Lung (tissue), 12 donors: ENCODE results near the gene ABHD12. TPM values are rescaled to one million over a fixed set of nuclear protein-coding genes. Genes with fewer than 3 reads are reported as not detected.

Experiments
- ATAC-seq: fragments of 200-7000 bp; cut with Tn5 transposase; one replicate; pipeline ENCODE4 v1.9.1; 2020; ENCODE audit warnings: moderate number of reproducible peaks; ENCODE audit not compliant: insufficient read depth, low FRiP score
- DNase-seq, 3 donors: peaks; one replicate each; pipeline ENCODE4 v3.0.0-alpha.2; 2013 to 2017
- H3K27ac ChIP-seq, 2 donors: one replicate each; pipeline ENCODE4 v1.5.1; 2013; ENCODE audit warnings: mild to moderate bottlenecking in 2 of 2, moderate library complexity in 2 of 2, control low read depth in 1 of 2, inconsistent platforms in 1 of 2, low read depth in 1 of 2, low read length in 1 of 2
- H3K27me3 ChIP-seq, 3 donors: one replicate each; pipeline ENCODE4 v1.5.1; 2013; ENCODE audit warnings: low read length in 2 of 3; ENCODE audit not compliant: control insufficient read depth in 3 of 3, insufficient read depth in 3 of 3
- H3K36me3 ChIP-seq, 4 donors: one replicate each; pipeline ENCODE4 v1.5.1; 2013; ENCODE audit warnings: low read length in 4 of 4, mild to moderate bottlenecking in 1 of 4, moderate library complexity in 1 of 4; ENCODE audit not compliant: control insufficient read depth in 4 of 4, insufficient read depth in 4 of 4
- H3K4me1 ChIP-seq, 5 donors: one replicate each; pipeline ENCODE4 v1.5.1; 2013; ENCODE audit warnings: low read length in 5 of 5, mild to moderate bottlenecking in 2 of 5, moderate library complexity in 1 of 5; ENCODE audit not compliant: control insufficient read depth in 5 of 5, insufficient read depth in 5 of 5
- H3K4me3 ChIP-seq: one replicate; pipeline ENCODE4 v1.5.1; 2013; ENCODE audit warnings: mild to moderate bottlenecking, control low read depth, moderate library complexity
- H3K9ac ChIP-seq, 2 donors: one replicate each; pipeline ENCODE4 v1.5.1; 2013; ENCODE audit warnings: low read length in 2 of 2, control low read depth in 1 of 2; ENCODE audit not compliant: insufficient read depth in 1 of 2
- H3K9me3 ChIP-seq, 4 donors: one replicate each; pipeline ENCODE4 v1.5.1; 2013; ENCODE audit warnings: low read length in 3 of 4, mild to moderate bottlenecking in 1 of 4, moderate library complexity in 1 of 4; ENCODE audit not compliant: control insufficient read depth in 4 of 4, insufficient read depth in 3 of 4
- CTCF ChIP-seq: IDR thresholded peaks from 2 replicates; pipeline ENCODE4 v1.5.1; 2012; ENCODE audit warnings: mild to moderate bottlenecking; ENCODE audit errors: control extremely low read depth, extremely low read depth
- WGBS, 2 donors: extraction: QIAGEN DNeasy Blood & Tissue Kit; methylation state at CpG; one replicate each; pipeline ENCODE4 v1.1.7; 2013; 5-methylcytosine and 5-hydroxymethylcytosine counted together
- polyA plus RNA-seq, 2 donors: library from polyadenylated mRNA; stranded (reverse); fragments of 200-250 nt; gene quantifications; one replicate each; pipeline ENCODE4 v1.2.1, GENCODE V29; 2013
- total RNA-seq, 2 donors: library from RNA; depleted of rRNA in 1 of 2; stranded (reverse); fragments of >200 nt in 1 of 2; gene quantifications; one replicate each; pipeline ENCODE4 v1.2.1, GENCODE V29; 2014 to 2021
- donor health status: control.
- donor health status: control.
- donor health status: Bipolar disorder and iron deficiency.
- donor health status: healthy.
- donor health status: DM: yes; HTN: yes; CAD: no.

ABHD12 gene
- total and polyA plus RNA-seq, 4 donors: 34.3 to 58.1 (median 44.6) TPM

- no peak for TF ChIP-seq CTCF
- ATAC-seq (no peak), DNase-seq (no peak)
- H3K27ac ChIP-seq: no peak overlapping the region
- H3K9me3 ChIP-seq: no peaks in the 10 kb centered on the region
- H3K36me3 ChIP-seq: peaks cover 0 to 31% (median 13%) of the 10 kb centered on the region in 4 donors
- H3K27me3 ChIP-seq: no peaks in the 10 kb centered on the region
- no peak overlapping the region for H3K9ac ChIP-seq
- no peak overlapping the region for H3K4me3 ChIP-seq
- no peaks in the 10 kb centered on the region for H3K4me1 ChIP-seq
- WGBS, 2 donors: 95% methylated on average over 6 of the region's 6 CpGs
Measured at GRCh38 chr20:25302596-25302995, 88.0 kb downstream of the ABHD12 start.

DNA sequence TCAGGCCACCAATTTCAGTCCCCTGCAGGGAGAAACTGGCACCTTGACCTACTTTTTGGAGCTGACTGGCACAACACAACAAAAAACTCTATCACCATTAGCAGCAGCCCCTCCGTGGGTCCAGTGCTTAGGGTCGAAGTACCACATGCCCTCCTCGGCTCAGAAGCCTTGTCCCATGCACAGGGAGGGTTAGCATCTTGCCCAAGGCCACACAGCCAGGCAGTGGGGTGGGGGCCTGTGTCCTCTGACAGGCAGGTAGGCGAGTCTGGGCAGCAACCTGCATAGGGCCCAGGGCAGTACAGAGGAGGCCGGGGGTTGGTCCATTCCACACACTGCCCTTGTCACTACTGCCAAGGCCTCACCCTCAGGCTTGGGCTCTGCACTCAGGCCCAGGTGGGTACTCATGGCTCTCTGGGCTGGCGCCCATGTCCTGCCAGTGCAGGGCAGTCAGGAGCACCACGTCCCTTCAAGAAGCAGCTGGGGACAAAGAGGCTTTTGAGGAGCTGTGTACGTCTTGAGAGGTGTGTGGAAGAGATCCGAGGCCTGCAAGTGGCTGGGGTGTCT lies 89.2 kb downstream of the ABHD12 start:
- 89 to 96% methylated on average over 9 of the region's 9 CpGs for whole genome bisulfite sequencing, 2 donors
- Histone ChIP-seq H3K4me1 (peaks cover 0 to 3% (median 0%) of the 10 kb centered on the region in 5 donors), H3K36me3 (peaks cover 0 to 37% (median 13%) of the 10 kb centered on the region in 4 donors), H3K27me3 (no peaks in the 10 kb centered on the region), H3K9ac (no peak overlapping the region), H3K27ac (no peak overlapping the region), H3K9me3 (no peaks in the 10 kb centered on the region), H3K4me3 (no peak overlapping the region)
- no peak for DNase-seq
- TF ChIP-seq CTCF: no peak
- ATAC-seq: no peak

GRCh38 chr20:25300496-25301170 lies 90.0 kb downstream of the ABHD12 start:
- peaks cover 0 to 3% (median 0%) of the 10 kb centered on the region in 5 donors for H3K4me1 ChIP-seq
- H3K36me3 ChIP-seq: peaks cover 0 to 42% (median 12%) of the 10 kb centered on the region in 4 donors
- H3K27ac ChIP-seq: no peak overlapping the region
- no peaks in the 10 kb centered on the region for H3K27me3 ChIP-seq
- H3K4me3 ChIP-seq: no peak overlapping the region
- DNase-seq (no peak), ATAC-seq (no peak)
- H3K9ac ChIP-seq: no peak overlapping the region
- 81 to 84% methylated on average over 13 of the region's 13 CpGs for WGBS, 2 donors
- no peak for TF ChIP-seq CTCF
- H3K9me3 ChIP-seq: no peaks in the 10 kb centered on the region
